ENCODE data around the gene OR10J5. TPM values are rescaled to one million over a fixed set of nuclear protein-coding genes. Genes with fewer than 3 reads are reported as not detected.

The OR10J5 gene
- polyA plus RNA-seq, 2 of the 4 experiments (the other 2 are of a cell fraction) = not detected

DNA sequence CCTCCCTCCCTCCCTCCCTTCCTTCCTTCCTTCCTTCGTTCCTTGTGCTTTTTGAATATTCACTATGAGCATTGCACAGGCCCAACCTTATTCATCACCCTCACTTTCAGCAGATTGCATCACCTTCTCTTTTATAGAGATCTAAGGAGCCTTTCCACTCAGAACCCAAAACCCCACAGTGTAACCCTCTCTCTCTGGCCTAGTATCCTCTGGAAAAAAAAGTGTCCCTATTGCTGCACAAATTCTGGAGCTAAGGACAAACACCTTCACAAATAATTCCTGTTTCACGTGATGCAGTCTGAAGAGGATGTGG lies 25.6 kb downstream of the OR10J5 start:
- TF ChIP-seq RNF2 (IDR thresholded peaks at IDR 0.05; ENCODE audit: borderline replicate concordance, low read depth) (no peak), ZNF302 (CRISPR knock-in tag; IDR thresholded peaks at IDR 0.05) (no peak), BHLHE40 (IDR thresholded peaks at IDR 0.05; ENCODE audit: low read depth, low read length) (no peak), HOXB5 (CRISPR knock-in tag; IDR thresholded peaks at IDR 0.05) (no peak), EP300 (IDR thresholded peaks at IDR 0.05) (no peak)
- Histone ChIP-seq H3K4me1 (no peaks in the 10 kb centered on the region; the same call in 2 of the 3 replicates), H3K27ac (peak overlapping the region in 1 of 2 experiments; percentile 11; a peak in 2 of 6 replicates), H3K4me2 (no peak overlapping the region), H3K4me3 (no peak overlapping the region), H3K9me3 (peaks cover 5% of the 10 kb centered on the region)
- FAIRE-seq (no peak), DNase-seq (ENCODE audit: low read depth in 1 of 2, low spot score in 1 of 2) (no peak), ATAC-seq (no peak; a peak in 1 of 6 replicates)
- ChIA-PET POLR2A (no interaction called here), CTCF (no interaction called here)
- WGBS (ENCODE audit: missing lambda C conversion rate) = 12% methylated on average over 2 of the region's 2 CpGs

DNA sequence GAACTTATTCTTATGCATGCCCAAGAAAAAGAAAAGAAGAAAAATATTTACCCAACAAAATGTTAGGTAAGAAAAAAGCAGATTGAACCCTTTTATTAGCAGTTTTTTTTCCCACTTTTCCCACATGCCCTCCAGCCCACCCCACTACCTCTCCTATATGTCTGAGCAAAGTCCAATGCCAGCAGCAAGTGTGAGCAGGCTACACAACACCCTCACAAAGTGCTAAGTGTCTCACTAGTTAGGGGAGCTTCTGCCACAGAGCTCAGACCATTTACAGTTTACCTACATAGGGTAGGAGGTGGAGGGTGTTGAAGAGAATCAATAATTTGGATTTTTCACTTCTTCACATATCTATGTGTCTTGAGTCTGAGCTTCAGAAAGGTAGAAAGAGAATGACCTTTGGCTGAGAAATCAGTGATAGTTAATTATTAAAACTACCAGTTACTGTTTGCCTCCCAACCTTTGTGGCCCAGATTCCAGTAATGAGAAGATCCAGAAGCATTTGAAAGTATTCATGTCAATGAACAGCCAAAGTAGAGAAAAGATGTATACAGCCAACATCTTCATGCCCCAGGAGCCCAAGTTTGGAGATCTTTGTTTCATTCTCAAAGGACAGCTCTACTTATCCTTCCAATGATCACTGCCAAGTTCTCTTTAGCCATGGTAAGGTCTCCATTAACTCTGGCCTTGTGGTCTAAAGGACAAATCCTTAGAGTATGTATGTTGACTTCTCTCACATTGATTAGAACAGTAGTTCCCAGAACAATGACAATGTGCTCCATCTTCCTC lies 26.2 kb downstream of the OR10J5 start:
- POLR2A ChIA-PET = no interaction called here

DNA sequence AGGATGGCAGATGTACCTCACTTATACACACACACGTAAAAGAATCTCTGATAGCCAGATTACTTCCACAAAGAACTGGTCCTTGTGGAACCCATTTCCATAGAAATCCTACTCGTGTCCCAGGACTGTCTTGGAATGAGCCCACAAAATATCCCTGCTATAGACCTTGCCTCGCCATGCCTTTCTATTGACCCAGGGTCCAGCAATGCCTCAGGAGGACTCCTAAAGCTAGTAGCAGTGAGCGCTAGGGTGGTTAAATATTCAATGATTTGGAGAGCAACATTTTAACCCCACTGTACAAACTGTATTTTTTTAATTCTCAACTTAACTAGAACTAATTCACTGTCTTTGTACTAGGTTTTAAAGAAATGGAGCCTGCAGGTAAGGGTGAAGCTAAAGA lies 26.9 kb downstream of the OR10J5 start:
- no peaks in the 10 kb centered on the region; the same call in 2 of the 3 replicates for H3K4me1 ChIP-seq
- H3K4me3 ChIP-seq = no peak overlapping the region
- TF ChIP-seq NR3C1 (IDR thresholded peaks at IDR 0.05) (no peak), JUNB (IDR thresholded peaks at IDR 0.05) (no peak), SMC3 (IDR thresholded peaks at IDR 0.05) (no peak), RAD21 (conservative IDR thresholded peaks at IDR 0.05 in 1 of 2, IDR thresholded peaks at IDR 0.05 in 1 of 2) (no peak), GATA3 (IDR thresholded peaks at IDR 0.05; ENCODE audit: borderline replicate concordance) (no peak), RARB (CRISPR knock-in tag; IDR thresholded peaks at IDR 0.05) (no peak), HEYL (CRISPR knock-in tag; IDR thresholded peaks at IDR 0.05) (no peak), CEBPB (IDR thresholded peaks at IDR 0.05) (no peak)
- TF ChIP-seq, protein P1, sequence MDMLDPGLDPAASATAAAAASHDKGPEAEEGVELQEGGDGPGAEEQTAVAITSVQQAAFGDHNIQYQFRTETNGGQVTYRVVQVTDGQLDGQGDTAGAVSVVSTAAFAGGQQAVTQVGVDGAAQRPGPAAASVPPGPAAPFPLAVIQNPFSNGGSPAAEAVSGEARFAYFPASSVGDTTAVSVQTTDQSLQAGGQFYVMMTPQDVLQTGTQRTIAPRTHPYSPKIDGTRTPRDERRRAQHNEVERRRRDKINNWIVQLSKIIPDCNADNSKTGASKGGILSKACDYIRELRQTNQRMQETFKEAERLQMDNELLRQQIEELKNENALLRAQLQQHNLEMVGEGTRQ (IDR thresholded peaks at IDR 0.05) = no peak
- TF ChIP-seq, protein P2, sequence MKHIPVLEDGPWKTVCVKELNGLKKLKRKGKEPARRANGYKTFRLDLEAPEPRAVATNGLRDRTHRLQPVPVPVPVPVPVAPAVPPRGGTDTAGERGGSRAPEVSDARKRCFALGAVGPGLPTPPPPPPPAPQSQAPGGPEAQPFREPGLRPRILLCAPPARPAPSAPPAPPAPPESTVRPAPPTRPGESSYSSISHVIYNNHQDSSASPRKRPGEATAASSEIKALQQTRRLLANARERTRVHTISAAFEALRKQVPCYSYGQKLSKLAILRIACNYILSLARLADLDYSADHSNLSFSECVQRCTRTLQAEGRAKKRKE (CRISPR knock-in tag; IDR thresholded peaks at IDR 0.05; ENCODE audit: low read depth) = no peak
- ChIA-PET CTCF (interaction anchor here (0.8 kb wide), 1 partner anchor 19 kb away, joined by 4 read pairs; no protein-coding TSS in a partner anchor), POLR2A (no interaction called here)
- no peak for ATAC-seq
- no peak for FAIRE-seq
- no peak overlapping the region for H3K27ac ChIP-seq
- H3K9me3 ChIP-seq = peaks cover 5% of the 10 kb centered on the region
- DNase-seq (ENCODE audit: low read depth in 1 of 2, low spot score in 1 of 2) = no peak
- no peak overlapping the region for H3K4me2 ChIP-seq
- 31% methylated on average over 4 of the region's 4 CpGs for WGBS (ENCODE audit: missing lambda C conversion rate)

More for the DNA sequence above, 26.2 kb downstream of the OR10J5 start:
- CTCF ChIA-PET = interaction anchor here (0.8 kb wide), 1 partner anchor 20 kb away, joined by 4 read pairs; no protein-coding TSS in a partner anchor
- Histone ChIP-seq H3K4me3 (no peak overlapping the region), H3K4me1 (no peaks in the 10 kb centered on the region; the same call in 2 of the 3 replicates), H3K4me2 (no peak overlapping the region), H3K27ac (peak overlapping the region in 1 of 2 experiments; percentile 11; a peak in 2 of 6 replicates), H3K9me3 (peaks cover 5% of the 10 kb centered on the region)
- no peak for ATAC-seq
- no peak for FAIRE-seq
- no peak for DNase-seq (ENCODE audit: low read depth in 1 of 2, low spot score in 1 of 2)
- no peak for TF ChIP-seq PHF8 (IDR thresholded peaks at IDR 0.05; ENCODE audit: borderline replicate concordance, low read depth)
- TF ChIP-seq MAZ (IDR thresholded peaks at IDR 0.05; ENCODE audit: borderline replicate concordance, low read depth, low read length) = no peak
- TF ChIP-seq JUN (IDR thresholded peaks at IDR 0.05) = no peak
- no peak for TF ChIP-seq NPAS2 (CRISPR knock-in tag; IDR thresholded peaks at IDR 0.05; ENCODE audit: borderline replicate concordance)
- TF ChIP-seq NR3C1 (IDR thresholded peaks at IDR 0.05) = no peak
- TF ChIP-seq FOSL2 (IDR thresholded peaks at IDR 0.05) = no peak
- TF ChIP-seq FOSL2 (CRISPR knock-in tag; IDR thresholded peaks at IDR 0.05) = no peak
- TF ChIP-seq BHLHE40 (IDR thresholded peaks at IDR 0.05; ENCODE audit: low read depth, low read length) = no peak
- no peak for TF ChIP-seq FOXS1 (CRISPR knock-in tag; IDR thresholded peaks at IDR 0.05)
- no peak for TF ChIP-seq HOXB13 (CRISPR knock-in tag; IDR thresholded peaks at IDR 0.05; ENCODE audit: low read depth)
- TF ChIP-seq, protein P3, sequence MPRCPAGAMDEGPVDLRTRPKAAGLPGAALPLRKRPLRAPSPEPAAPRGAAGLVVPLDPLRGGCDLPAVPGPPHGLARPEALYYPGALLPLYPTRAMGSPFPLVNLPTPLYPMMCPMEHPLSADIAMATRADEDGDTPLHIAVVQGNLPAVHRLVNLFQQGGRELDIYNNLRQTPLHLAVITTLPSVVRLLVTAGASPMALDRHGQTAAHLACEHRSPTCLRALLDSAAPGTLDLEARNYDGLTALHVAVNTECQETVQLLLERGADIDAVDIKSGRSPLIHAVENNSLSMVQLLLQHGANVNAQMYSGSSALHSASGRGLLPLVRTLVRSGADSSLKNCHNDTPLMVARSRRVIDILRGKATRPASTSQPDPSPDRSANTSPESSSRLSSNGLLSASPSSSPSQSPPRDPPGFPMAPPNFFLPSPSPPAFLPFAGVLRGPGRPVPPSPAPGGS (IDR thresholded peaks at IDR 0.05) = no peak
- no peak for TF ChIP-seq ZNF302 (CRISPR knock-in tag; IDR thresholded peaks at IDR 0.05)
- no peak for TF ChIP-seq ZC3H11A (IDR thresholded peaks at IDR 0.05)
